Measurements from ENCODE around the gene IFITM1. TPM values are rescaled to one million over a fixed set of nuclear protein-coding genes. Genes with fewer than 3 reads are reported as not detected.
"Not testable (repeated sequence)": the region's sequence is repeated elsewhere in the genome, so short reads cannot be mapped to it uniquely, and the experiment has no call there.

Gene IFITM1
- total RNA-seq, 1 experiment from 2014 or later: 0.37 TPM

- H3K27me3 ChIP-seq (replicated peaks): 0 out of 2 replicates have a peak, but pooled peaks cover 5% of the 10 kb centered on the region
- H3K9me3 ChIP-seq (replicated peaks): 0 out of 2 replicates have a peak, but pooled peaks cover 2% of the 10 kb centered on the region
- peak overlapping the region; percentile 99 for H3K27ac ChIP-seq
- H3K36me3 ChIP-seq: no peaks in the 10 kb centered on the region; the same call in 1 of the 2 replicates
- peak overlapping the region; percentile 36 for H3K4me3 ChIP-seq
- H3K4me1 ChIP-seq (replicated peaks): peaks cover 9% of the 10 kb centered on the region
- DNase-seq (ENCODE audit: low read depth in 1 of 2, low spot score in 2 of 2): peak; percentile 93 to 97
Observed at GRCh38 chr11:355581-356458, 42.0 kb downstream of the IFITM1 start.

GRCh38 chr11:356610-357009, 42.8 kb downstream of the IFITM1 start:
- 0 out of 2 replicates have a peak, but pooled peaks cover 5% of the 10 kb centered on the region for H3K27me3 ChIP-seq (replicated peaks)

GRCh38 chr11:357582-357981, 43.7 kb downstream of the IFITM1 start:
- no peak for DNase-seq (ENCODE audit: low read depth in 1 of 2, low spot score in 2 of 2)
- no peak overlapping the region for H3K27ac ChIP-seq
- H3K9me3 ChIP-seq (replicated peaks): 0 out of 2 replicates have a peak, but pooled peaks cover 2% of the 10 kb centered on the region
- H3K36me3 ChIP-seq: no peaks in the 10 kb centered on the region; the same call in 1 of the 2 replicates
- H3K4me3 ChIP-seq: no peak overlapping the region
- peaks cover 9% of the 10 kb centered on the region for H3K4me1 ChIP-seq (replicated peaks)
- peaks cover 5% of the 10 kb centered on the region; the same call in 1 of the 2 replicates for H3K27me3 ChIP-seq (replicated peaks)

More at GRCh38 chr11:356610-357009, 42.8 kb downstream of the IFITM1 start:
- Histone ChIP-seq H3K4me1 (replicated peaks) (peaks cover 9% of the 10 kb centered on the region), H3K36me3 (no peaks in the 10 kb centered on the region; the same call in 1 of the 2 replicates), H3K9me3 (replicated peaks) (0 out of 2 replicates have a peak, but pooled peaks cover 2% of the 10 kb centered on the region), H3K4me3 (no peak overlapping the region), H3K27ac (no peak overlapping the region)
- DNase-seq (ENCODE audit: low read depth in 1 of 2, low spot score in 2 of 2): no peak

GRCh38 chr11:358129-358800, 44.4 kb downstream of the IFITM1 start:
- no peak for DNase-seq (ENCODE audit: low read depth in 1 of 2, low spot score in 2 of 2)
- peaks cover 5% of the 10 kb centered on the region; the same call in 1 of the 2 replicates for H3K27me3 ChIP-seq (replicated peaks)

GRCh38 chr11:359181-359714, 45.4 kb downstream of the IFITM1 start:
- Histone ChIP-seq H3K27me3 (replicated peaks) (peaks cover 8% of the 10 kb centered on the region; the same call in 1 of the 2 replicates), H3K36me3 (no peaks in the 10 kb centered on the region; the same call in 1 of the 2 replicates), H3K9me3 (replicated peaks) (0 out of 2 replicates have a peak, but pooled peaks cover 2% of the 10 kb centered on the region), H3K4me3 (no peak overlapping the region), H3K27ac (no peak overlapping the region), H3K4me1 (replicated peaks) (peaks cover 11% of the 10 kb centered on the region)
- no peak for DNase-seq (ENCODE audit: low read depth in 1 of 2, low spot score in 2 of 2)

More at GRCh38 chr11:358129-358800, 44.4 kb downstream of the IFITM1 start:
- H3K9me3 ChIP-seq (replicated peaks): 0 out of 2 replicates have a peak, but pooled peaks cover 2% of the 10 kb centered on the region
- no peak overlapping the region for H3K27ac ChIP-seq
- no peak overlapping the region for H3K4me3 ChIP-seq
- H3K36me3 ChIP-seq: no peaks in the 10 kb centered on the region; the same call in 1 of the 2 replicates
- peaks cover 9% of the 10 kb centered on the region for H3K4me1 ChIP-seq (replicated peaks)

- peak in 1 of 2 experiments; percentile 45 for DNase-seq (ENCODE audit: low read depth in 1 of 2, low spot score in 2 of 2)
- Histone ChIP-seq H3K36me3 (no peaks in the 10 kb centered on the region; the same call in 1 of the 2 replicates), H3K27me3 (replicated peaks) (peaks cover 22% of the 10 kb centered on the region; the same call in 1 of the 2 replicates), H3K4me1 (replicated peaks) (peaks cover 7% of the 10 kb centered on the region), H3K4me3 (no peak overlapping the region), H3K27ac (no peak overlapping the region), H3K9me3 (replicated peaks) (0 out of 2 replicates have a peak, but pooled peaks cover 2% of the 10 kb centered on the region)
Observed at GRCh38 chr11:360326-361280, 46.8 kb downstream of the IFITM1 start.

GRCh38 chr11:362642-363442, 49.0 kb downstream of the IFITM1 start:
- 0 out of 2 replicates have a peak, but pooled peaks cover 2% of the 10 kb centered on the region for H3K9me3 ChIP-seq (replicated peaks)
- H3K4me3 ChIP-seq: no peak overlapping the region
- DNase-seq (ENCODE audit: low read depth in 1 of 2, low spot score in 2 of 2): no peak
- H3K27ac ChIP-seq: no peak overlapping the region
- 0 out of 2 replicates have a peak, but pooled peaks cover 5% of the 10 kb centered on the region for H3K4me1 ChIP-seq (replicated peaks)
- H3K36me3 ChIP-seq: no peaks in the 10 kb centered on the region
- H3K27me3 ChIP-seq (replicated peaks): peaks cover 36% of the 10 kb centered on the region

- H3K27me3 ChIP-seq (replicated peaks): peaks cover 40% of the 10 kb centered on the region
- H3K36me3 ChIP-seq: not testable (repeated sequence)
Observed at GRCh38 chr11:363443-363805, 49.6 kb downstream of the IFITM1 start.

GRCh38 chr11:363948-364761, 50.3 kb downstream of the IFITM1 start:
- no peaks in the 10 kb centered on the region for H3K36me3 ChIP-seq
- H3K4me1 ChIP-seq (replicated peaks): 0 out of 2 replicates have a peak, but pooled peaks cover 5% of the 10 kb centered on the region
- DNase-seq (ENCODE audit: low read depth in 1 of 2, low spot score in 2 of 2): peak in 1 of 2 experiments; percentile 51
- H3K27ac ChIP-seq: no peak overlapping the region
- 0 out of 2 replicates have a peak, but pooled peaks cover 2% of the 10 kb centered on the region for H3K9me3 ChIP-seq (replicated peaks)
- no peak overlapping the region for H3K4me3 ChIP-seq
- peaks cover 39% of the 10 kb centered on the region for H3K27me3 ChIP-seq (replicated peaks)

More at GRCh38 chr11:363443-363805, 49.6 kb downstream of the IFITM1 start:
- not testable (repeated sequence) for H3K9me3 ChIP-seq (replicated peaks); H3K27ac ChIP-seq; H3K4me1 ChIP-seq (replicated peaks); H3K4me3 ChIP-seq; DNase-seq (ENCODE audit: low read depth in 1 of 2, low spot score in 2 of 2)

Measured in SJSA1 (cell line).